Gastrocnemius medialis (tissue), 4 donors: ENCODE results near the gene RIMBP3B.
"Not testable (repeated sequence)": the region's sequence is repeated elsewhere in the genome, so short reads cannot be mapped to it uniquely, and the experiment has no call there.

Source experiments
- CTCF ChIP-seq, 5 experiments: fragments of 450-650 bp in 3 of 5; fragments of 200-600 bp in 2 of 5; sonication (generic) in 2 of 5; IDR thresholded peaks in 4 of 5; conservative IDR thresholded peaks in 1 of 5; 1 replicate in 4 of 5; 2 replicates in 1 of 5; pipeline ENCODE4 v1.5.1; 2016 to 2019; ENCODE audit warnings: antibody characterized with exemption in 5 of 5, mild to moderate bottlenecking in 3 of 5, moderate library complexity in 3 of 5
- POLR2A ChIP-seq, 2 donors: fragments of 450-650 bp; IDR thresholded peaks; one replicate each; pipeline ENCODE4 v1.6.1; 2017; ENCODE audit warnings: antibody characterized with exemption in 2 of 2, mild to moderate bottlenecking in 2 of 2, moderate library complexity in 2 of 2

- not testable (repeated sequence) for TF ChIP-seq CTCF (IDR thresholded peaks at IDR 0.05 in 4 of 5, conservative IDR thresholded peaks at IDR 0.05 in 1 of 5); POLR2A (IDR thresholded peaks at IDR 0.05)
Observed at GRCh38 chr22:21363803-21364202, 19.7 kb upstream of the RIMBP3B start.
